ENCODE results near the gene SLC12A8. TPM values are rescaled to one million over a fixed set of nuclear protein-coding genes. Genes with fewer than 3 reads are reported as not detected.

Gene SLC12A8
- total RNA-seq, 6 experiments from 2014 or later = 8.5 to 23.4 (median 20.3) TPM

- intact Hi-C loops (cut with DNase I) = no loop called here
- 87% methylated on average over 6 of the region's 8 CpGs for WGBS (ENCODE audit: insufficient coverage, low coverage, low lambda C conversion rate, missing lambda C conversion rate)
- Histone ChIP-seq H3K9me3 (no peaks in the 10 kb centered on the region), H3K27ac (no peak overlapping the region), H3K27me3 (no peaks in the 10 kb centered on the region), H3K4me1 (no peaks in the 10 kb centered on the region), H3K36me3 (no peaks in the 10 kb centered on the region), H3K4me3 (no peak overlapping the region)
- DNase-seq (no peak), ATAC-seq (no peak)
- TF ChIP-seq POLR2A (IDR thresholded peaks at IDR 0.05) (no peak), CTCF (IDR thresholded peaks at IDR 0.05) (no peak)
These were observed 93.9 kb downstream of the SLC12A8 start for GRCh38 chr3:125118600-125118999.

GRCh38 chr3:125117631-125118191 lies 94.8 kb downstream of the SLC12A8 start:
- Histone ChIP-seq H3K27ac (no peak overlapping the region), H3K36me3 (no peaks in the 10 kb centered on the region), H3K9me3 (no peaks in the 10 kb centered on the region), H3K27me3 (no peaks in the 10 kb centered on the region), H3K4me3 (no peak overlapping the region), H3K4me1 (no peaks in the 10 kb centered on the region)
- DNase-seq (no peak), ATAC-seq (no peak)
- intact Hi-C loops (cut with DNase I) = no loop called here
- 72% methylated on average over 4 of the region's 4 CpGs for WGBS (ENCODE audit: insufficient coverage, low coverage, low lambda C conversion rate, missing lambda C conversion rate)
- TF ChIP-seq POLR2A (IDR thresholded peaks at IDR 0.05) (no peak), CTCF (IDR thresholded peaks at IDR 0.05) (no peak)

GRCh38 chr3:125116311-125117080 lies 96.1 kb downstream of the SLC12A8 start:
- Histone ChIP-seq H3K9me3 (no peaks in the 10 kb centered on the region), H3K27ac (no peak overlapping the region), H3K27me3 (no peaks in the 10 kb centered on the region), H3K4me1 (no peaks in the 10 kb centered on the region), H3K36me3 (no peaks in the 10 kb centered on the region), H3K4me3 (no peak overlapping the region)
- ATAC-seq (peak in 3 of 4 donors; percentile 54 to 59 (median 58)), DNase-seq (no peak)
- WGBS (ENCODE audit: insufficient coverage, low coverage, low lambda C conversion rate, missing lambda C conversion rate) = 66% methylated on average over 5 of the region's 6 CpGs
- TF ChIP-seq POLR2A (IDR thresholded peaks at IDR 0.05) (no peak), CTCF (IDR thresholded peaks at IDR 0.05) (no peak)
- intact Hi-C loops (cut with DNase I) = no loop called here

- 79% methylated on average over 6 of the region's 9 CpGs for WGBS (ENCODE audit: insufficient coverage, low coverage, low lambda C conversion rate, missing lambda C conversion rate)
- H3K4me1 ChIP-seq = no peaks in the 10 kb centered on the region
- no peaks in the 10 kb centered on the region for H3K36me3 ChIP-seq
- H3K27me3 ChIP-seq = no peaks in the 10 kb centered on the region
- H3K4me3 ChIP-seq = no peak overlapping the region
- ATAC-seq (peak in 2 of 4 donors; percentile 17 to 41), DNase-seq (no peak)
- no peaks in the 10 kb centered on the region for H3K9me3 ChIP-seq
- no peak for TF ChIP-seq POLR2A (IDR thresholded peaks at IDR 0.05)
- no peak for TF ChIP-seq CTCF (IDR thresholded peaks at IDR 0.05)
- intact Hi-C loops (cut with DNase I) = no loop called here
- no peak overlapping the region for H3K27ac ChIP-seq
These were observed 96.9 kb downstream of the SLC12A8 start for GRCh38 chr3:125115640-125116039.

Data from right lobe of liver (tissue), 6 donors.